HCT116 (cell line): ENCODE measurements around the gene EXOSC5.

ENCODE experiments used
- CTCF ChIP-seq, 3 experiments: fragments of 200-600 bp in 1 of 3; sonication (generic) in 1 of 3; IDR thresholded peaks in 2 of 3; conservative IDR thresholded peaks in 1 of 3; 2 replicates each; pipeline ENCODE4 v1.5.1; 2012 to 2017; ENCODE audit warnings: low read depth in 2 of 3, low read length in 2 of 3, antibody characterized with exemption in 1 of 3, borderline replicate concordance in 1 of 3, control low read depth in 1 of 3, mild to moderate bottlenecking in 1 of 3, mixed read lengths in 1 of 3, mixed run types in 1 of 3, moderate library complexity in 1 of 3; ENCODE audit not compliant: insufficient read depth in 1 of 3
- EZH2 ChIP-seq: fragments of 200-600 bp; sonication (generic); IDR thresholded peaks from 2 replicates; pipeline ENCODE4 v1.6.1; 2017; ENCODE audit warnings: antibody characterized with exemption, mixed run types
- POLR2A ChIP-seq: IDR thresholded peaks from 2 replicates; pipeline ENCODE4 v1.7.0; 2011; ENCODE audit warnings: borderline replicate concordance; ENCODE audit not compliant: insufficient read depth, insufficient read length; ENCODE audit errors: extremely low read depth
- RAD21 ChIP-seq: IDR thresholded peaks from 2 replicates; pipeline ENCODE4 v1.6.1; 2012; ENCODE audit warnings: low read depth, mild to moderate bottlenecking
- REST ChIP-seq: IDR thresholded peaks from 2 replicates; pipeline ENCODE4 v1.6.1; 2012; ENCODE audit warnings: low read depth
- SIN3A ChIP-seq: IDR thresholded peaks from 2 replicates; pipeline ENCODE4 v1.6.1; 2012; ENCODE audit warnings: low read depth
- SRF ChIP-seq: IDR thresholded peaks from 2 replicates; pipeline ENCODE4 v1.6.1; 2012; ENCODE audit warnings: low read depth

GRCh38 chr19:41366089-41366488 is 31.1 kb downstream of the EXOSC5 start:
- TF ChIP-seq REST = no peak
- TF ChIP-seq EZH2 = no peak
- TF ChIP-seq SRF = no peak
- no peak for TF ChIP-seq SIN3A
- peak in 2 of 3 experiments; percentile 40 to 44; a peak in 4 of 6 replicates for TF ChIP-seq CTCF (IDR thresholded peaks at IDR 0.05 in 2 of 3, conservative IDR thresholded peaks at IDR 0.05 in 1 of 3; ENCODE audit: borderline replicate concordance in 1 of 3, insufficient read depth in 1 of 3, low read depth in 2 of 3, low read length in 2 of 3)
- no peak for TF ChIP-seq POLR2A
- TF ChIP-seq RAD21 = no peak
